Endothelial cell of umbilical vein (primary cell): ENCODE measurements around the gene DUSP6. TPM values are rescaled to one million over a fixed set of nuclear protein-coding genes. Genes with fewer than 3 reads are reported as not detected.

Experiments
- BruUV-seq: library from RNA; stranded (reverse); fragments of 400-500 nt; replicated peaks from 2 replicates; lab custom pipeline; 2021; lab: Mats Ljungman, UMichigan
- CTCF ChIA-PET: fragments of 300-600, 350-600 bp; sonication (Branson Sonifier 250); formaldehyde crosslinking; loops from one replicate; lab custom pipeline; 2021; ENCODE audit warnings: antibody characterized with exemption, inconsistent platforms; lab: Charles Lee
- POLR2A ChIA-PET: fragments of 300-600, 350-600 bp; sonication (Branson Sonifier 250); formaldehyde crosslinking; loops from one replicate; lab custom pipeline; 2021; ENCODE audit warnings: antibody characterized with exemption, inconsistent platforms; lab: Charles Lee
- DNase-seq: peaks from one replicate; pipeline ENCODE4 v3.0.0-alpha.2; 2011; ENCODE audit warnings: low read depth, low spot score
- FAIRE-seq: peaks from 2 replicates; lab custom pipeline; 2011; peaks lifted over from hg19 to GRCh38; lab: Jason Lieb, UNC
- H2AFZ ChIP-seq: 2 replicates; pipeline ENCODE4 v1.6.0; 2012; ENCODE audit warnings: low read depth, low read length, control low read depth, inconsistent platforms
- H3K27ac ChIP-seq: 2 replicates; pipeline ENCODE4 v1.5.1; 2011; ENCODE audit warnings: low read depth, mild to moderate bottlenecking, control low read depth, low read length, moderate library complexity; ENCODE audit not compliant: insufficient read depth
- H3K27me3 ChIP-seq, 2 experiments: 2 replicates each; pipeline versions ENCODE4 v1.6.0 to v1.6.1; 2011; ENCODE audit warnings: low read length in 2 of 2, mixed read lengths in 1 of 2; ENCODE audit not compliant: control insufficient read depth in 2 of 2, insufficient read depth in 2 of 2
- H3K36me3 ChIP-seq, 2 experiments: 2 replicates in 1 of 2; 3 replicates in 1 of 2; pipeline ENCODE4 v1.5.1; 2011; ENCODE audit warnings: low read length in 2 of 2, mild to moderate bottlenecking in 1 of 2, moderate library complexity in 1 of 2; ENCODE audit not compliant: control insufficient read depth in 2 of 2, insufficient read depth in 2 of 2; ENCODE audit errors: extremely low read depth in 1 of 2
- H3K4me1 ChIP-seq: 3 replicates; pipeline ENCODE4 v1.5.1; 2011; ENCODE audit warnings: mild to moderate bottlenecking, low read length; ENCODE audit not compliant: control insufficient read depth, insufficient read depth; ENCODE audit errors: extremely low read depth
- H3K4me2 ChIP-seq: 2 replicates; pipeline ENCODE4 v1.6.1; 2011; ENCODE audit warnings: low read length, control low read depth, mixed read lengths; ENCODE audit not compliant: insufficient read depth
- H3K4me3 ChIP-seq, 3 experiments: fragments of 200-600 bp in 1 of 3; sonication (generic), shearing (Covaris generic) in 1 of 3; replicated peaks in 1 of 3; 2 replicates each; pipeline ENCODE4 v1.5.1; 2011 to 2016; ENCODE audit warnings: control low read depth in 3 of 3, low read length in 3 of 3, mild to moderate bottlenecking in 2 of 3, inconsistent platforms in 1 of 3, low read depth in 1 of 3, moderate library complexity in 1 of 3; ENCODE audit not compliant: insufficient read depth in 1 of 3
- H3K79me2 ChIP-seq: 2 replicates; pipeline ENCODE4 v1.6.0; 2012; ENCODE audit warnings: low read length, inconsistent platforms; ENCODE audit not compliant: control insufficient read depth, insufficient read depth
- H3K9ac ChIP-seq: replicated peaks from 2 replicates; pipeline ENCODE3; 2011; ENCODE audit warnings: low read length, control low read depth; ENCODE audit not compliant: insufficient read depth; ENCODE audit errors: extremely low read depth
- H3K9me1 ChIP-seq: replicated peaks from 3 replicates; pipeline ENCODE4 v1.6.0; 2011; ENCODE audit warnings: mild to moderate bottlenecking, low read length; ENCODE audit not compliant: control insufficient read depth, insufficient read depth; ENCODE audit errors: extremely low read depth
- H3K9me3 ChIP-seq: replicated peaks from 2 replicates; pipeline ENCODE4 v1.5.1; 2012; ENCODE audit warnings: low read length, inconsistent platforms; ENCODE audit not compliant: control insufficient read depth, insufficient read depth
- H4K20me1 ChIP-seq: replicated peaks from 2 replicates; pipeline ENCODE3; 2011; ENCODE audit warnings: mild to moderate bottlenecking, low read length; ENCODE audit not compliant: control insufficient read depth, insufficient read depth; ENCODE audit errors: extremely low read depth
- CTCF ChIP-seq, 2 donors: IDR thresholded peaks; 1 replicate in 1 of 2; 2 replicates in 1 of 2; pipeline ENCODE4 v1.5.1; 2011; ENCODE audit warnings: low read length in 2 of 2, mild to moderate bottlenecking in 2 of 2, moderate library complexity in 2 of 2, control low read depth in 1 of 2, inconsistent platforms in 1 of 2, low read depth in 1 of 2; ENCODE audit not compliant: insufficient read depth in 1 of 2; ENCODE audit errors: extremely low read depth in 1 of 2
- FOS ChIP-seq: IDR thresholded peaks from 2 replicates; pipeline ENCODE4 v1.6.1; 2011; ENCODE audit warnings: mild to moderate bottlenecking, low read length, moderate library complexity, borderline replicate concordance; ENCODE audit not compliant: insufficient read depth
- GATA2 ChIP-seq: IDR thresholded peaks from 2 replicates; pipeline ENCODE4 v1.7.0; 2011; ENCODE audit warnings: low read depth, mild to moderate bottlenecking, moderate library complexity, mixed read lengths, low read length; ENCODE audit not compliant: insufficient read length, insufficient read depth
- JUN ChIP-seq: IDR thresholded peaks from 2 replicates; pipeline ENCODE4 v1.6.1; 2011; ENCODE audit warnings: borderline replicate concordance, low read depth; ENCODE audit not compliant: insufficient read length, insufficient read depth
- MAX ChIP-seq: IDR thresholded peaks from 2 replicates; pipeline ENCODE4 v1.6.1; 2011; ENCODE audit not compliant: insufficient read depth, insufficient read length
- MYC ChIP-seq: IDR thresholded peaks from one replicate; pipeline ENCODE4 v1.6.1; 2011; ENCODE audit warnings: mild to moderate bottlenecking, low read depth, low read length
- POLR2A ChIP-seq: IDR thresholded peaks from 2 replicates; pipeline ENCODE4 v1.6.1; 2012; ENCODE audit warnings: low read depth, mild to moderate bottlenecking, control low read depth, low read length
- POLR2AphosphoS5 ChIP-seq: IDR thresholded peaks from 2 replicates; pipeline ENCODE4 v1.6.1; 2012; ENCODE audit warnings: low read depth, mild to moderate bottlenecking, control low read depth, low read length, moderate library complexity; ENCODE audit not compliant: insufficient read depth
- dilution Hi-C: fragments of 300-500 bp; cut with MboI; formaldehyde crosslinking; loops from one replicate; pipeline ENCODE4 v1.15.0; 2019; ENCODE audit warnings: low sequenced_read_pairs; ENCODE audit not compliant: extremely low pct_ligation_motif_present
- intact Hi-C: fragments of 100-400 bp; cut with micrococcal nuclease; formaldehyde crosslinking; loops from one replicate; pipeline ENCODE4 v1.10.0; 2022
- polyA plus RNA-seq, 4 experiments: library from polyadenylated mRNA; depleted of rRNA in 3 of 4; stranded (reverse) in 3 of 4; unstranded in 1 of 4; fragments of >200 nt; gene quantifications; 2 replicates each; pipeline versions ENCODE4 v1.2.1 to v1.2.3, GENCODE V29; 2011 to 2012; ENCODE audit warnings: missing spikeins in 1 of 4
- total RNA-seq: library from RNA; stranded (reverse); gene quantifications from 2 replicates; pipeline ENCODE4 v1.2.3, GENCODE V29; 2021

DUSP6 gene
- total and polyA plus RNA-seq, 2 donors (not counting 3 experiments of a cell fraction or from before 2014, with no cell fraction given): 148 to 149 TPM

- H3K9ac ChIP-seq: no peak overlapping the region
- dilution Hi-C loops: no loop called here
- H3K9me1 ChIP-seq: no peaks in the 10 kb centered on the region
- TF ChIP-seq POLR2A (no peak), MAX (no peak), GATA2 (no peak), JUN (no peak), CTCF (IDR thresholded peaks at IDR 0.05; ENCODE audit: extremely low read depth in 1 of 2, insufficient read depth in 1 of 2, low read depth in 1 of 2, low read length in 2 of 2) (no peak), POLR2AphosphoS5 (no peak), FOS (no peak), MYC (no peak)
- H4K20me1 ChIP-seq: no peaks in the 10 kb centered on the region
- no peak overlapping the region for H3K4me3 ChIP-seq
- no peaks in the 10 kb centered on the region for H3K36me3 ChIP-seq
- no peak overlapping the region for H2AFZ ChIP-seq
- ChIA-PET CTCF (no interaction called here), POLR2A (no interaction called here)
- H3K27me3 ChIP-seq: no peaks in the 10 kb centered on the region
- H3K79me2 ChIP-seq: no peaks in the 10 kb centered on the region
- BruUV-seq: no TSS peak
- FAIRE-seq (no peak), DNase-seq (no peak)
- H3K4me1 ChIP-seq: peaks cover 4% of the 10 kb centered on the region
- intact Hi-C loops: no loop called here
- no peak overlapping the region for H3K4me2 ChIP-seq
- no peak overlapping the region for H3K27ac ChIP-seq
- no peaks in the 10 kb centered on the region for H3K9me3 ChIP-seq
Measured at GRCh38 chr12:89401433-89402058, 49.2 kb upstream of the DUSP6 start.
